ENCODE measurements around the gene HMGXB4.

DNA sequence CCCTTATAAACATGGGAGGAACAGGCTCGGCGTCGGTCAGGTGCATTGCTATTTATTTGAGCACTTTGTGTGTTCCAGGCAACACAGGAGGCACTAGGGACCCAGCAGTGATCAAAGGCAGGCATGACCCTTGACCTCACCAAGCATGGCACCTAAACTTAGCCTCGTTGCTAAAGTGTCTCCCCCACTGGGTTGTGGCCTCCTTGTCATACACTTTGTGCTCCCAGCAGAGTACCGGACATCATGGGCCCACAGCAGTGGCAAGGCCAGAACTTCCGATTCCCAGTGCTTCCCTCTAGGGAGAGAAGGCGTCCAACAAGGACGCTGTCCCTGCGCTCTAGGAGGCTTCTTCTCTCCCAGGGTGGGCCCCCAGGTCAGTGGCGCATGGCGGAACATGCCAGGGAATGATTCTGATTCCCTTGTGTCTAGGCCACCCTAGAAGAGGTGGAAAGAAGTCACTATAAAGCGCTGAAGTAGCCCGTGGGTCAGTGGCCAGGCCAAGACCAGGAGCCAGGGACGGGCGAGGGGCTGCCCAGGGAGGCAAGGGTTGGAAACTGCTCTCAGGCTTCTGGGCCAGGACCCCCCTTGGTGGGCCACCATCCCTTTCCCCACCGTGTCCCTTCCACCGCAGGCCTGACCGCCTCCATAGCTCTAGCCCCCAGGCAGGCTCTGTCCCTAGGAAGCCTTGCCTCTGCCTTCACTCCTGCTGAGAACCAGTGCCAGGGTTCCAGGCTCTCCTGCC is 62.1 kb downstream of the HMGXB4 start:
- TF ChIP-seq POLR2A (IDR thresholded peaks at IDR 0.05) = no peak
- TF ChIP-seq, protein P1, sequence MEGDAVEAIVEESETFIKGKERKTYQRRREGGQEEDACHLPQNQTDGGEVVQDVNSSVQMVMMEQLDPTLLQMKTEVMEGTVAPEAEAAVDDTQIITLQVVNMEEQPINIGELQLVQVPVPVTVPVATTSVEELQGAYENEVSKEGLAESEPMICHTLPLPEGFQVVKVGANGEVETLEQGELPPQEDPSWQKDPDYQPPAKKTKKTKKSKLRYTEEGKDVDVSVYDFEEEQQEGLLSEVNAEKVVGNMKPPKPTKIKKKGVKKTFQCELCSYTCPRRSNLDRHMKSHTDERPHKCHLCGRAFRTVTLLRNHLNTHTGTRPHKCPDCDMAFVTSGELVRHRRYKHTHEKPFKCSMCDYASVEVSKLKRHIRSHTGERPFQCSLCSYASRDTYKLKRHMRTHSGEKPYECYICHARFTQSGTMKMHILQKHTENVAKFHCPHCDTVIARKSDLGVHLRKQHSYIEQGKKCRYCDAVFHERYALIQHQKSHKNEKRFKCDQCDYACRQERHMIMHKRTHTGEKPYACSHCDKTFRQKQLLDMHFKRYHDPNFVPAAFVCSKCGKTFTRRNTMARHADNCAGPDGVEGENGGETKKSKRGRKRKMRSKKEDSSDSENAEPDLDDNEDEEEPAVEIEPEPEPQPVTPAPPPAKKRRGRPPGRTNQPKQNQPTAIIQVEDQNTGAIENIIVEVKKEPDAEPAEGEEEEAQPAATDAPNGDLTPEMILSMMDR (IDR thresholded peaks at IDR 0.05) = no peak

Data from thyroid gland (tissue), 4 donors.